Keratinocyte (primary cell): ENCODE measurements around the gene BUB1. TPM values are rescaled to one million over a fixed set of nuclear protein-coding genes. Genes with fewer than 3 reads are reported as not detected.

Experiments used
- DNase-seq: peaks from one replicate; pipeline ENCODE4 v3.0.0-alpha.2; 2011; ENCODE audit warnings: low read depth, missing footprints, low spot score
- FAIRE-seq: peaks from 2 replicates; lab custom pipeline; 2011; peaks lifted over from hg19 to GRCh38; lab: Jason Lieb, UNC
- H2AFZ ChIP-seq: 2 replicates; pipeline ENCODE4 v1.6.0; 2012; ENCODE audit warnings: low read length, control low read depth, inconsistent platforms; ENCODE audit not compliant: control insufficient read depth
- H3K27ac ChIP-seq: 2 replicates; pipeline ENCODE4 v1.5.1; 2011; ENCODE audit warnings: low read length; ENCODE audit not compliant: control insufficient read depth, insufficient read depth
- H3K27me3 ChIP-seq: 3 replicates; pipeline ENCODE4 v1.6.0; 2011; ENCODE audit warnings: low read length; ENCODE audit not compliant: control insufficient read depth, insufficient read depth; ENCODE audit errors: extremely low read depth
- H3K36me3 ChIP-seq, 2 experiments: 2 replicates in 1 of 2; 3 replicates in 1 of 2; pipeline ENCODE4 v1.5.1; 2011; ENCODE audit warnings: low read length in 2 of 2, mild to moderate bottlenecking in 1 of 2; ENCODE audit not compliant: control insufficient read depth in 2 of 2, insufficient read depth in 2 of 2; ENCODE audit errors: extremely low read depth in 1 of 2
- H3K4me1 ChIP-seq: 3 replicates; pipeline ENCODE4 v1.5.1; 2011; ENCODE audit warnings: low read length; ENCODE audit not compliant: control insufficient read depth, insufficient read depth; ENCODE audit errors: extremely low read depth
- H3K4me2 ChIP-seq: 3 replicates; pipeline ENCODE4 v1.6.0; 2011; ENCODE audit warnings: low read depth, low read length; ENCODE audit not compliant: control insufficient read depth, insufficient read depth; ENCODE audit errors: extremely low read depth
- H3K4me3 ChIP-seq, 3 experiments: fragments of 200-600 bp in 1 of 3; sonication (generic) in 1 of 3; 2 replicates in 2 of 3; 3 replicates in 1 of 3; pipeline ENCODE4 v1.5.1; 2011 to 2016; ENCODE audit warnings: low read length in 3 of 3, mild to moderate bottlenecking in 3 of 3, control low read depth in 2 of 3, inconsistent platforms in 1 of 3, low read depth in 1 of 3, mixed read lengths in 1 of 3, mixed run types in 1 of 3, moderate library complexity in 1 of 3; ENCODE audit not compliant: control insufficient read depth in 2 of 3, insufficient read depth in 2 of 3; ENCODE audit errors: extremely low read depth in 1 of 3
- H3K79me2 ChIP-seq: 2 replicates; pipeline ENCODE4 v1.6.0; 2012; ENCODE audit warnings: low read length; ENCODE audit not compliant: control insufficient read depth, insufficient read depth
- H3K9ac ChIP-seq: 3 replicates; pipeline ENCODE4 v1.6.0; 2011; ENCODE audit warnings: low read length; ENCODE audit not compliant: control insufficient read depth, insufficient read depth; ENCODE audit errors: extremely low read depth
- H3K9me1 ChIP-seq: 3 replicates; pipeline ENCODE4 v1.6.0; 2011; ENCODE audit warnings: low read length; ENCODE audit not compliant: control insufficient read depth, insufficient read depth; ENCODE audit errors: extremely low read depth
- H3K9me3 ChIP-seq: 2 replicates; pipeline ENCODE4 v1.5.1; 2012; ENCODE audit warnings: low read depth, low read length; ENCODE audit not compliant: control insufficient read depth
- H4K20me1 ChIP-seq: 3 replicates; pipeline ENCODE4 v1.6.0; 2011; ENCODE audit warnings: low read length; ENCODE audit not compliant: control insufficient read depth, insufficient read depth; ENCODE audit errors: extremely low read depth
- CTCF ChIP-seq, 3 experiments: IDR thresholded peaks in 1 of 3; conservative IDR thresholded peaks in 1 of 3; optimal IDR thresholded peaks in 1 of 3; 2 replicates in 2 of 3; 3 replicates in 1 of 3; pipeline versions ENCODE3 to v1.5.1; 2011; ENCODE audit warnings: low read length in 3 of 3, mild to moderate bottlenecking in 3 of 3, moderate library complexity in 2 of 3, control low read depth in 1 of 3, inconsistent platforms in 1 of 3; ENCODE audit not compliant: insufficient read depth in 2 of 3; ENCODE audit errors: extremely low read depth in 1 of 3
- EZH2 ChIP-seq: IDR thresholded peaks from one replicate; pipeline ENCODE4 v1.6.1; 2012; ENCODE audit warnings: inconsistent platforms, mild to moderate bottlenecking, low read length, moderate library complexity
- dilution Hi-C: fragments of 300-500 bp; cut with MboI; formaldehyde crosslinking; loops from one replicate; pipeline ENCODE4 v1.7.0; 2020; ENCODE audit warnings: low sequenced_read_pairs; ENCODE audit not compliant: extremely low pct_ligation_motif_present
- polyA plus RNA-seq, 5 experiments: library from polyadenylated mRNA; depleted of rRNA in 3 of 5; stranded (reverse) in 3 of 5; stranded (forward) in 1 of 5; unstranded in 1 of 5; fragments of >200 nt; gene quantifications; 1 replicate in 1 of 5; 2 replicates in 3 of 5; 3 replicates in 1 of 5; pipeline versions ENCODE4 v1.2.1 to v1.2.3, GENCODE V29; 2011 to 2012; ENCODE audit warnings: missing spikeins in 2 of 5, low read depth in 1 of 5, low replicate concordance in 1 of 5

Gene BUB1
- polyA plus RNA-seq, 1 donor (not counting 4 experiments of a cell fraction or from before 2014, with no cell fraction given): 24.7 TPM

- no peaks in the 10 kb centered on the region for H3K9me3 ChIP-seq
- DNase-seq (no peak), FAIRE-seq (no peak)
- H3K4me2 ChIP-seq: no peak overlapping the region
- no peaks in the 10 kb centered on the region for H3K9me1 ChIP-seq
- no peak overlapping the region for H3K4me3 ChIP-seq
- H3K27me3 ChIP-seq: peaks cover 7% of the 10 kb centered on the region
- no peak for TF ChIP-seq CTCF (optimal IDR thresholded peaks at IDR 0.05 in 1 of 3, IDR thresholded peaks at IDR 0.05 in 1 of 3, conservative IDR thresholded peaks at IDR 0.05 in 1 of 3; ENCODE audit: extremely low read depth in 1 of 3, insufficient read depth in 2 of 3, low read length in 3 of 3)
- no peak overlapping the region for H3K9ac ChIP-seq
- H4K20me1 ChIP-seq: no peaks in the 10 kb centered on the region
- H3K27ac ChIP-seq: no peak overlapping the region
- H3K79me2 ChIP-seq: no peaks in the 10 kb centered on the region
- H3K4me1 ChIP-seq: peaks cover 11% of the 10 kb centered on the region
- dilution Hi-C loops: no loop called here
- no peaks in the 10 kb centered on the region for H3K36me3 ChIP-seq
- no peak overlapping the region for H2AFZ ChIP-seq
These were observed 39.9 kb upstream of the BUB1 start for GRCh38 chr2:110717734-110718133.

- no peak for FAIRE-seq
- no peak for DNase-seq
- H2AFZ ChIP-seq: no peak overlapping the region
- H3K9me1 ChIP-seq: no peaks in the 10 kb centered on the region
- TF ChIP-seq CTCF (optimal IDR thresholded peaks at IDR 0.05 in 1 of 3, IDR thresholded peaks at IDR 0.05 in 1 of 3, conservative IDR thresholded peaks at IDR 0.05 in 1 of 3; ENCODE audit: extremely low read depth in 1 of 3, insufficient read depth in 2 of 3, low read length in 3 of 3) (no peak), EZH2 (no peak)
- no peak overlapping the region for H3K4me2 ChIP-seq
- H4K20me1 ChIP-seq: no peaks in the 10 kb centered on the region
- H3K36me3 ChIP-seq: no peaks in the 10 kb centered on the region
- no peaks in the 10 kb centered on the region for H3K9me3 ChIP-seq
- peaks cover 9% of the 10 kb centered on the region for H3K27me3 ChIP-seq
- no peak overlapping the region for H3K9ac ChIP-seq
- peaks cover 11% of the 10 kb centered on the region for H3K4me1 ChIP-seq
- H3K27ac ChIP-seq: no peak overlapping the region
- dilution Hi-C loops: no loop called here
- no peaks in the 10 kb centered on the region for H3K79me2 ChIP-seq
- H3K4me3 ChIP-seq: no peak overlapping the region
These were observed 39.2 kb upstream of the BUB1 start for GRCh38 chr2:110716959-110717645.
